RPMI8226 (cell line): ENCODE data around the gene DLX2.
"Not testable (repeated sequence)": the region's sequence is repeated elsewhere in the genome, so short reads cannot be mapped to it uniquely, and the experiment has no call there.

ENCODE experiments used
- DNase-seq: peaks from one replicate; pipeline ENCODE4 v3.0.0-alpha.2; 2015

DLX2 gene

GRCh38 chr2:172082105-172082943 is 20.4 kb downstream of the DLX2 start:
- no peak for DNase-seq

- DNase-seq: no peak
Observed at GRCh38 chr2:172081221-172082022, 21.3 kb downstream of the DLX2 start.

GRCh38 chr2:172080641-172081220 is 22.0 kb downstream of the DLX2 start:
- no peak for DNase-seq

- DNase-seq: no peak
Observed at GRCh38 chr2:172079838-172080640, 22.7 kb downstream of the DLX2 start.

- no peak for DNase-seq
Observed at GRCh38 chr2:172079416-172079815, 23.3 kb downstream of the DLX2 start.

- DNase-seq: no peak
Observed at GRCh38 chr2:172074254-172074653, 28.4 kb downstream of the DLX2 start.

GRCh38 chr2:172073518-172073917 is 29.2 kb downstream of the DLX2 start:
- no peak for DNase-seq

GRCh38 chr2:172072706-172073105 is 30.0 kb downstream of the DLX2 start:
- no peak for DNase-seq

GRCh38 chr2:172072303-172072702 is 30.4 kb downstream of the DLX2 start:
- no peak for DNase-seq

GRCh38 chr2:172070936-172071335 is 31.8 kb downstream of the DLX2 start:
- DNase-seq: no peak

- not testable (repeated sequence) for DNase-seq
Observed at GRCh38 chr2:172067905-172068304, 34.8 kb downstream of the DLX2 start.

GRCh38 chr2:172066394-172066886 is 36.3 kb downstream of the DLX2 start:
- no peak for DNase-seq

GRCh38 chr2:172065111-172065510 is 37.6 kb downstream of the DLX2 start:
- no peak for DNase-seq

GRCh38 chr2:172063446-172063845 is 39.3 kb downstream of the DLX2 start:
- DNase-seq: no peak

- no peak for DNase-seq
Observed at GRCh38 chr2:172062402-172063004, 40.2 kb downstream of the DLX2 start.

GRCh38 chr2:172060118-172060517 is 42.6 kb downstream of the DLX2 start:
- not testable (repeated sequence) for DNase-seq

- no peak for DNase-seq
Observed at GRCh38 chr2:172058660-172059059, 44.0 kb downstream of the DLX2 start.

- DNase-seq: no peak
Observed at GRCh38 chr2:172056293-172056692, 46.4 kb downstream of the DLX2 start.

- DNase-seq: no peak
Observed at GRCh38 chr2:172053486-172053885, 49.2 kb downstream of the DLX2 start.

- no peak for DNase-seq
Observed at GRCh38 chr2:172052000-172052983, 50.4 kb downstream of the DLX2 start.
